ENCODE results near the gene ATP6V1A. TPM values are rescaled to one million over a fixed set of nuclear protein-coding genes. Genes with fewer than 3 reads are reported as not detected.
"Not testable (repeated sequence)": the region's sequence is repeated elsewhere in the genome, so short reads cannot be mapped to it uniquely, and the experiment has no call there.

ATP6V1A gene
- total and polyA plus RNA-seq, 3 donors from 2014 or later, result 37.8 to 55.9 (median 51.6) TPM

DNA sequence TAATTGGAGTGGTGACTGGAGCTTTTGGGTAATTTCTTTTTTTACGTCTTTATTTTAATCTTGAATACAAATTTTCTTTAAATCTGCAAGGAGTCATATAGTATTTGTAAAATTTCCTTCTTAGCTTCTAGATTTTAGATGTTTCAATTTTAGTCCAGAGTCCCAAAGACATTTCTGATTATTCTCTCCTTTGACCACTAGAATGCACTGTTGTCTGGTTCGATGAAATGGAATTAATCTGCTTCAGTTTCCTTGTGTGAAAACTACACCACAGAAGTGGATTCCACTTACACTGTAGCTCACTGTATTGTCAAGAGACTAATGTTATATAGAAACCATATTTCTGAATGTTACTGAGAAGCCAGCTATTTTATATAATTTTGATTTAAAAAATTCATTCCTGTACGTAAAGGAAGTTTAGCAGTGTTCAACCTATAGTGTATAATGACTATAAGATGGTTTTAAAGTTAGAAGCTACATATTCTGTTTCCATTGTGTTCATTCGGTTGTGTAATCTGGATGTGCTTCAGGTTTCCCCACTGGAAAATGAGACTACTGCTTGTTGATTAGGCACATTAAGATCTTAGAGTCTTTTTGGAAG lies 97.9 kb downstream of the ATP6V1A start:
- TF ChIP-seq, protein P1, sequence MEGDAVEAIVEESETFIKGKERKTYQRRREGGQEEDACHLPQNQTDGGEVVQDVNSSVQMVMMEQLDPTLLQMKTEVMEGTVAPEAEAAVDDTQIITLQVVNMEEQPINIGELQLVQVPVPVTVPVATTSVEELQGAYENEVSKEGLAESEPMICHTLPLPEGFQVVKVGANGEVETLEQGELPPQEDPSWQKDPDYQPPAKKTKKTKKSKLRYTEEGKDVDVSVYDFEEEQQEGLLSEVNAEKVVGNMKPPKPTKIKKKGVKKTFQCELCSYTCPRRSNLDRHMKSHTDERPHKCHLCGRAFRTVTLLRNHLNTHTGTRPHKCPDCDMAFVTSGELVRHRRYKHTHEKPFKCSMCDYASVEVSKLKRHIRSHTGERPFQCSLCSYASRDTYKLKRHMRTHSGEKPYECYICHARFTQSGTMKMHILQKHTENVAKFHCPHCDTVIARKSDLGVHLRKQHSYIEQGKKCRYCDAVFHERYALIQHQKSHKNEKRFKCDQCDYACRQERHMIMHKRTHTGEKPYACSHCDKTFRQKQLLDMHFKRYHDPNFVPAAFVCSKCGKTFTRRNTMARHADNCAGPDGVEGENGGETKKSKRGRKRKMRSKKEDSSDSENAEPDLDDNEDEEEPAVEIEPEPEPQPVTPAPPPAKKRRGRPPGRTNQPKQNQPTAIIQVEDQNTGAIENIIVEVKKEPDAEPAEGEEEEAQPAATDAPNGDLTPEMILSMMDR (IDR thresholded peaks at IDR 0.05), result peak; percentile 8 to 56 (median 45)
- no peak for TF ChIP-seq POLR2A (IDR thresholded peaks at IDR 0.05)
- 63 to 64% methylated on average over 4 of the region's 4 CpGs for WGBS, 2 donors
- Histone ChIP-seq H3K9me3 (no peaks in the 10 kb centered on the region), H3K27me3 (no peaks in the 10 kb centered on the region), H3K36me3 (ENCODE audit: low read depth, missing control alignments) (no peaks in the 10 kb centered on the region), H3K4me1 (no peaks in the 10 kb centered on the region), H3K4me3 (no peak overlapping the region), H3K27ac (no peak overlapping the region)
- no peak for DNase-seq
- intact Hi-C loops (cut with DNase I; ENCODE audit: low total_unique reads), result no loop called here

DNA sequence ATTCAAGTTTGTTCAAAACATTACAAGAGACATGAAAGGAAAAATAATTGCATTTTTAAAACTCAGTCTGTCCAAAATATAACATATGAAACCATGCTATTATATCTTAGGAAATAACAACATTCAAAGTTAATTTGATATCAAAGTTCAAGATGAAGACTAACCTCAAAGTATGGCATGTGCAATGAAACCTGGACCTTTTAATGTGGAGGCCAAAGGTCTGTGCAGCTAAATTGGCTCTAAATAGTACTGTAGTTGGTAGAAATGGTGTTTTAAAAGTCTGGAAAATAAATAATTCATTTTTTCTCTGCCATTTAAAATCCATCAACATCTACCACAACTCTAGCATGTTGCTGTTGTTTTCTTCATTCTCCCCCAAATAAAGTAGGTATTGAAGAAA lies 100.4 kb downstream of the ATP6V1A start:
- no peaks in the 10 kb centered on the region for H3K27me3 ChIP-seq
- intact Hi-C loops (cut with DNase I; ENCODE audit: low total_unique reads), result no loop called here
- no peaks in the 10 kb centered on the region for H3K9me3 ChIP-seq
- TF ChIP-seq, protein P1 (IDR thresholded peaks at IDR 0.05), result no peak
- no peak for TF ChIP-seq POLR2A (IDR thresholded peaks at IDR 0.05)
- H3K4me3 ChIP-seq, result no peak overlapping the region
- no peak overlapping the region for H3K27ac ChIP-seq
- H3K4me1 ChIP-seq, result no peaks in the 10 kb centered on the region
- DNase-seq, result no peak
- H3K36me3 ChIP-seq (ENCODE audit: low read depth, missing control alignments), result no peaks in the 10 kb centered on the region

DNA sequence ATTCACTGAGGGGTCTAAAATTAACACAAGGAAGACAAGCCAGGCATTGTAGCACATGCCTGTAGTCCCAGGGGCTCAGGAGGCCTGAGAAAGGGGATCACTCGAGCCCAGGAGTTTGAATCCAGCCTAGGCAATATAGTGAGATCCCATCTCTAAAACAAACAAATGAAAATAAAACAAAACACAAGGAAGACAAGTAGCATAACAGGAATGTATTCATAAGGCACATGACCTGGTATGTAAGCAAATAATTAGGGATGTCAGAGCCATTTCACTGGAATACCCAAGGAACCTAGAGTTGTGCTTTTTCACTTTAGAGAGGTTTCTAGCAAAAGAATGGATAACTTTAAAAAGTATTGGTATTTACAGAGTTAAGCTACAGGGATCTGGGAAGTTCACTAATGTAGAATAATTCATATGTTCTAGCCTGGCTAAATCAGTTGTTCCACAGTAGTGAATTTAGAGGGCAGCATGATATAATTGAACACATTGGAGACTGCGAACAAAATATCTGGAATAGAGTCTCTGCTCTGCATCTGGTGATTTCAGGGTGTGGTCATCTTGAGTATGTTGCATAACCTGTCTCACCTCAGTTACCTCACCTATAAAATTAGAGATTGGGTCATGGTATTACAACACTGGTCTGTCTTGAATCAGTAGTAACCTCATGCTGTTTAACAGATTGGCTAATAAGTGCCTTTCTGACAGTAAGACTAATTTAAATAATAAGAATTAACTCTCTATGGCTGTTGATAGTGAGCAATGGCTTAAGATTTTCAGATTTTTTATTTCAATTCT lies 101.0 kb downstream of the ATP6V1A start:
- intact Hi-C loops (cut with DNase I; ENCODE audit: low total_unique reads), result no loop called here
- 71 to 84% methylated on average over 2 of the region's 2 CpGs for WGBS, 2 donors

DNA sequence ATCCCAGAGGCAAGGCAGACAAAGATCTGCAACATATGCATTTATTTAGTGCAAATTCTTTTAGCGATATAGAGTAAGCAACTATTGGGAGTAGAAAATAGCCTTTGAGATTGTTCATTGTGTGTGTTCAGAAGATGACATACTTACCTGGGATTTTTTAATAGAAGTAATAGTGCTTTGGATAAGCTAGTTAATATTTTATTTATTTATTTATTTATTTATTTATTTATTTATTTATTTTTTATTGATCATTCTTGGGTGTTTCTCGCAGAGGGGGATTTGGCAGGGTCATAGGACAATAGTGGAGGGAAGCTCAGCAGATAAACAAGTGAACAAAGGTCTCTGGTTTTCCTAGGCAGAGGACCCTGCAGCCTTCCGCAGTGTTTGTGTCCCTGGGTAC lies 102.2 kb downstream of the ATP6V1A start:
- H3K27me3 ChIP-seq; DNase-seq; H3K36me3 ChIP-seq (ENCODE audit: low read depth, missing control alignments); H3K9me3 ChIP-seq; H3K27ac ChIP-seq; intact Hi-C loops (cut with DNase I; ENCODE audit: low total_unique reads); H3K4me3 ChIP-seq; H3K4me1 ChIP-seq: not testable (repeated sequence)
- 95 to 96% methylated on average over 2 to 3 of the region's 3 CpGs for WGBS, 2 donors

More for the DNA sequence above, 101.0 kb downstream of the ATP6V1A start:
- Histone ChIP-seq H3K9me3 (no peaks in the 10 kb centered on the region), H3K27ac (no peak overlapping the region), H3K36me3 (ENCODE audit: low read depth, missing control alignments) (no peaks in the 10 kb centered on the region), H3K4me1 (no peaks in the 10 kb centered on the region), H3K4me3 (no peak overlapping the region), H3K27me3 (no peaks in the 10 kb centered on the region)
- no peak for DNase-seq
- TF ChIP-seq, protein P1 (IDR thresholded peaks at IDR 0.05), result no peak
- no peak for TF ChIP-seq POLR2A (IDR thresholded peaks at IDR 0.05)

DNA sequence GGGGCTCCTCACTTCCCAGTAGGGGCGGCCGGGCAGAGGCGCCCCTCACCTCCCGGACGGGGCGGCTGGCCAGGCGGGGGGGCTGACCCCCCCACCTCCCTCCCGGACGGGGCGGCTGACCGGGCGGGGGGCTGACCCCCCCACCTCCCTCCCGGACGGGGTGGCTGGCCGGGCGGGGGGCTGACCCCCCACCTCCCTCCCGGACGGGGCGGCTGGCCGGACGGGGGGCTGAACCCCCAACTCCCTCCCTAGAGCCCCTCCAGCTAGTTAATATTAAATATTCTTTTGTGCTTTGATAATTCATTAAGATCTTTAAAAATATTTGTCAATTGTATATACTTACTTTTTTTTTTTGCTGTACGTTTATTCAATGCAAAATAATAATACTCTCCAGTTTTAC lies 103.0 kb downstream of the ATP6V1A start:
- H3K27me3 ChIP-seq; DNase-seq; intact Hi-C loops (cut with DNase I; ENCODE audit: low total_unique reads); H3K4me1 ChIP-seq; H3K36me3 ChIP-seq (ENCODE audit: low read depth, missing control alignments); H3K27ac ChIP-seq; H3K4me3 ChIP-seq; H3K9me3 ChIP-seq: not testable (repeated sequence)
- 64 to 71% methylated on average over 4 to 11 of the region's 22 CpGs for WGBS, 2 donors

DNA sequence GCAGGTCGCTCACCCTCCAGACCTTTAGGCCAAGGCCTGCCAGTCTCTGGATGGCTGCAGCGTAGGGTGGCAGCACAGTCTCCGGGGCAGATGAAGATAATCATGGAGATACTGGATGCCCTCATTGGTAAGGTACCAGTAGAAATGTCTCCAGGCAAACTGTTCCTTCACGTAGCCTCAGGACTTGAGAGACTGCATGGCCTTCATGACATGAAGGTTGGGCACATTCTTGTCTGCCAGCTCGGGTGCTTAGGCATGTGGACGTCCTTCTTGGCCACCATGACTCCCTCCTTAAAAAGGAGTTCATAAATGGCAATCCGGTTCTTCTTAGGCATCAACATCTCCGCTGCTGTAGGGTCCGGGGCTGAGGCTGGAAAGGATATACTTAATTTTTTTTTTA lies 103.6 kb downstream of the ATP6V1A start:
- DNase-seq; H3K27me3 ChIP-seq; intact Hi-C loops (cut with DNase I; ENCODE audit: low total_unique reads); H3K9me3 ChIP-seq; H3K36me3 ChIP-seq (ENCODE audit: low read depth, missing control alignments); H3K4me3 ChIP-seq; H3K27ac ChIP-seq; H3K4me1 ChIP-seq: not testable (repeated sequence)
- 84 to 88% methylated on average over 9 of the region's 9 CpGs for WGBS, 2 donors

Measured in testis (tissue), 3 donors.